Keratinocyte (primary cell): ENCODE data around the gene CHRNA1. TPM values are rescaled to one million over a fixed set of nuclear protein-coding genes. Genes with fewer than 3 reads are reported as not detected.

Experiments
- DNase-seq: peaks from one replicate; pipeline ENCODE4 v3.0.0-alpha.2; 2011; ENCODE audit warnings: low read depth, missing footprints, low spot score
- FAIRE-seq: peaks from 2 replicates; lab custom pipeline; 2011; peaks lifted over from hg19 to GRCh38; lab: Jason Lieb, UNC
- H2AFZ ChIP-seq: 2 replicates; pipeline ENCODE4 v1.6.0; 2012; ENCODE audit warnings: low read length, control low read depth, inconsistent platforms; ENCODE audit not compliant: control insufficient read depth
- H3K27ac ChIP-seq: 2 replicates; pipeline ENCODE4 v1.5.1; 2011; ENCODE audit warnings: low read length; ENCODE audit not compliant: control insufficient read depth, insufficient read depth
- H3K27me3 ChIP-seq: 3 replicates; pipeline ENCODE4 v1.6.0; 2011; ENCODE audit warnings: low read length; ENCODE audit not compliant: control insufficient read depth, insufficient read depth; ENCODE audit errors: extremely low read depth
- H3K36me3 ChIP-seq, 2 experiments: 2 replicates in 1 of 2; 3 replicates in 1 of 2; pipeline ENCODE4 v1.5.1; 2011; ENCODE audit warnings: low read length in 2 of 2, mild to moderate bottlenecking in 1 of 2; ENCODE audit not compliant: control insufficient read depth in 2 of 2, insufficient read depth in 2 of 2; ENCODE audit errors: extremely low read depth in 1 of 2
- H3K4me1 ChIP-seq: 3 replicates; pipeline ENCODE4 v1.5.1; 2011; ENCODE audit warnings: low read length; ENCODE audit not compliant: control insufficient read depth, insufficient read depth; ENCODE audit errors: extremely low read depth
- H3K4me2 ChIP-seq: 3 replicates; pipeline ENCODE4 v1.6.0; 2011; ENCODE audit warnings: low read depth, low read length; ENCODE audit not compliant: control insufficient read depth, insufficient read depth; ENCODE audit errors: extremely low read depth
- H3K4me3 ChIP-seq, 3 experiments: fragments of 200-600 bp in 1 of 3; sonication (generic) in 1 of 3; 2 replicates in 2 of 3; 3 replicates in 1 of 3; pipeline ENCODE4 v1.5.1; 2011 to 2016; ENCODE audit warnings: low read length in 3 of 3, mild to moderate bottlenecking in 3 of 3, control low read depth in 2 of 3, inconsistent platforms in 1 of 3, low read depth in 1 of 3, mixed read lengths in 1 of 3, mixed run types in 1 of 3, moderate library complexity in 1 of 3; ENCODE audit not compliant: control insufficient read depth in 2 of 3, insufficient read depth in 2 of 3; ENCODE audit errors: extremely low read depth in 1 of 3
- H3K79me2 ChIP-seq: 2 replicates; pipeline ENCODE4 v1.6.0; 2012; ENCODE audit warnings: low read length; ENCODE audit not compliant: control insufficient read depth, insufficient read depth
- H3K9ac ChIP-seq: 3 replicates; pipeline ENCODE4 v1.6.0; 2011; ENCODE audit warnings: low read length; ENCODE audit not compliant: control insufficient read depth, insufficient read depth; ENCODE audit errors: extremely low read depth
- H3K9me1 ChIP-seq: 3 replicates; pipeline ENCODE4 v1.6.0; 2011; ENCODE audit warnings: low read length; ENCODE audit not compliant: control insufficient read depth, insufficient read depth; ENCODE audit errors: extremely low read depth
- H3K9me3 ChIP-seq: 2 replicates; pipeline ENCODE4 v1.5.1; 2012; ENCODE audit warnings: low read depth, low read length; ENCODE audit not compliant: control insufficient read depth
- H4K20me1 ChIP-seq: 3 replicates; pipeline ENCODE4 v1.6.0; 2011; ENCODE audit warnings: low read length; ENCODE audit not compliant: control insufficient read depth, insufficient read depth; ENCODE audit errors: extremely low read depth
- EZH2 ChIP-seq: IDR thresholded peaks from one replicate; pipeline ENCODE4 v1.6.1; 2012; ENCODE audit warnings: inconsistent platforms, mild to moderate bottlenecking, low read length, moderate library complexity
- dilution Hi-C: fragments of 300-500 bp; cut with MboI; formaldehyde crosslinking; loops from one replicate; pipeline ENCODE4 v1.7.0; 2020; ENCODE audit warnings: low sequenced_read_pairs; ENCODE audit not compliant: extremely low pct_ligation_motif_present
- polyA plus RNA-seq, 5 experiments: library from polyadenylated mRNA; depleted of rRNA in 3 of 5; stranded (reverse) in 3 of 5; stranded (forward) in 1 of 5; unstranded in 1 of 5; fragments of >200 nt; gene quantifications; 1 replicate in 1 of 5; 2 replicates in 3 of 5; 3 replicates in 1 of 5; pipeline versions ENCODE4 v1.2.1 to v1.2.3, GENCODE V29; 2011 to 2012; ENCODE audit warnings: missing spikeins in 2 of 5, low read depth in 1 of 5, low replicate concordance in 1 of 5
- TF ChIP-seq, protein P1 (sequence below), 3 experiments: IDR thresholded peaks in 1 of 3; conservative IDR thresholded peaks in 1 of 3; optimal IDR thresholded peaks in 1 of 3; 2 replicates in 2 of 3; 3 replicates in 1 of 3; pipeline versions ENCODE3 to v1.5.1; 2011; ENCODE audit warnings: low read length in 3 of 3, mild to moderate bottlenecking in 3 of 3, moderate library complexity in 2 of 3, control low read depth in 1 of 3, inconsistent platforms in 1 of 3; ENCODE audit not compliant: insufficient read depth in 2 of 3; ENCODE audit errors: extremely low read depth in 1 of 3

CHRNA1 gene
- polyA plus RNA-seq, 1 donor (not counting 4 experiments of a cell fraction or from before 2014, with no cell fraction given): not detected

DNA sequence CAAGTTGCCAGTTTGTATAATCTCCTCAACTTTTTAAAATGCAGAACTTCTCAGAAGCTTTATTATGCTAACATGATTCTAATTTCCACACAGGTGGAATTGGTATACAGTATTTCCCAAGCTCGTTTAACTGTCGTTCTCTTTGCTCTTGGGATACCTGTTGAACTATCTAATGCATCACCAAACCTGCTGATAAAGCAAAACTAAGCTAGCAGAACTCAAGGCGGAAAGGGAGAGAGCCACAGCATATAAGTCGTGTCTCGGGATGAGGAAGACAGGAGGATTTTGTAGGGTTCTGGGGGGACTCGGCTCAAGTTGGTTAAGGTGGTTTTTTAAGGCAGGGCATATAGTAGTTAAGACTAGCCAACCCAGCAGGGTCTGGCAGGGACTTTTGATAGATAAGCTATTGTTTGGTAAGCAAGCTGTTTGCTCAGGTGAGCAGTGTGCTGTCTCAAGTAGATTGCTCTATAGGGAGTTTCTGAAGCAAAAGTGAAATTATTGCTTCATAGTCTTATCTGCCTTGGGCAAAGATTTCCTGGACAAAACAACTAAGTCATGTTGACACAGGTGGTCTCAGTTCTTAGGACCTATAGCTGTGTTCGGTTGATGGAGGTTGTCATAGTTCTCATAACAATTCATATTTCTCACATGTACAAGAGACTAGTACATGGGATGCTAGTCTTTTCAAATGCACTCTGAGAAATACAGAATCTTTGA is 28.2 kb upstream of the CHRNA1 start:
- no peaks in the 10 kb centered on the region for H3K27me3 ChIP-seq
- DNase-seq (no peak), FAIRE-seq (no peak)
- dilution Hi-C loops: no loop called here
- H3K4me3 ChIP-seq: no peak overlapping the region
- no peaks in the 10 kb centered on the region for H3K9me3 ChIP-seq
- H3K79me2 ChIP-seq: no peaks in the 10 kb centered on the region
- TF ChIP-seq, protein P1, sequence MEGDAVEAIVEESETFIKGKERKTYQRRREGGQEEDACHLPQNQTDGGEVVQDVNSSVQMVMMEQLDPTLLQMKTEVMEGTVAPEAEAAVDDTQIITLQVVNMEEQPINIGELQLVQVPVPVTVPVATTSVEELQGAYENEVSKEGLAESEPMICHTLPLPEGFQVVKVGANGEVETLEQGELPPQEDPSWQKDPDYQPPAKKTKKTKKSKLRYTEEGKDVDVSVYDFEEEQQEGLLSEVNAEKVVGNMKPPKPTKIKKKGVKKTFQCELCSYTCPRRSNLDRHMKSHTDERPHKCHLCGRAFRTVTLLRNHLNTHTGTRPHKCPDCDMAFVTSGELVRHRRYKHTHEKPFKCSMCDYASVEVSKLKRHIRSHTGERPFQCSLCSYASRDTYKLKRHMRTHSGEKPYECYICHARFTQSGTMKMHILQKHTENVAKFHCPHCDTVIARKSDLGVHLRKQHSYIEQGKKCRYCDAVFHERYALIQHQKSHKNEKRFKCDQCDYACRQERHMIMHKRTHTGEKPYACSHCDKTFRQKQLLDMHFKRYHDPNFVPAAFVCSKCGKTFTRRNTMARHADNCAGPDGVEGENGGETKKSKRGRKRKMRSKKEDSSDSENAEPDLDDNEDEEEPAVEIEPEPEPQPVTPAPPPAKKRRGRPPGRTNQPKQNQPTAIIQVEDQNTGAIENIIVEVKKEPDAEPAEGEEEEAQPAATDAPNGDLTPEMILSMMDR (optimal IDR thresholded peaks at IDR 0.05 in 1 of 3, IDR thresholded peaks at IDR 0.05 in 1 of 3, conservative IDR thresholded peaks at IDR 0.05 in 1 of 3; ENCODE audit: extremely low read depth in 1 of 3, insufficient read depth in 2 of 3, low read length in 3 of 3): no peak
- TF ChIP-seq EZH2: no peak
- H3K4me1 ChIP-seq: no peaks in the 10 kb centered on the region
- H3K4me2 ChIP-seq: no peak overlapping the region
- no peaks in the 10 kb centered on the region for H3K36me3 ChIP-seq
- H3K9ac ChIP-seq: no peak overlapping the region
- no peak overlapping the region for H2AFZ ChIP-seq
- H3K27ac ChIP-seq: no peak overlapping the region
- H4K20me1 ChIP-seq: no peaks in the 10 kb centered on the region
- H3K9me1 ChIP-seq: no peaks in the 10 kb centered on the region

DNA sequence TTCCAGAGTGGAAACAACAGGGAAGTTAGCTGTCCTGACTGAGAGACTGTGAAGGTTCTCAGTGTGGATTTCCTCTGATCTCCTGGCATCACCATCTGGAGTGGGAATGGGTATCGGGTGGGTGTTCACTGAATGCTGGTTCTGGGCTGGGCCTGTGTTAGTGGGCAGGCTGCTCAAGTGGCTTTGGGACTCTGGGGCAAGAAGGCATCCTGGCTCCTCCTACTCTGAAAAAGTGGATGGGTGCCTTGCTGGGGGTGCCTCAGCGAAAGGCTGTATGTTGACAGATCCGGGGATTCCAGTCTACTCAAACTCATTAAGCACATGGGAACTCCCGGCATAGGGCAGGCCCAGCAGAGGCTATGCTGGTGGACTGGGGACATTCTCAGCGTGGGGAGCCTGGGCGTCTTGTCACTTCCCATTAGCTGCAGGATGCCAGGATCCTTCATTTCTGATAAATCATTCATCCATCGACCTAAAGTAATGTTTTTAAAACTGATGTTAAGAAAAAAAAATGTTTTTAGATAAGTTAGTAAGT is 27.5 kb upstream of the CHRNA1 start:
- DNase-seq (no peak), FAIRE-seq (no peak)
- no peaks in the 10 kb centered on the region for H3K36me3 ChIP-seq
- no peak overlapping the region for H3K4me3 ChIP-seq
- no peaks in the 10 kb centered on the region for H3K9me3 ChIP-seq
- H2AFZ ChIP-seq: no peak overlapping the region
- H3K4me2 ChIP-seq: no peak overlapping the region
- no peaks in the 10 kb centered on the region for H4K20me1 ChIP-seq
- H3K9me1 ChIP-seq: no peaks in the 10 kb centered on the region
- no peak overlapping the region for H3K9ac ChIP-seq
- TF ChIP-seq, protein P1 (optimal IDR thresholded peaks at IDR 0.05 in 1 of 3, IDR thresholded peaks at IDR 0.05 in 1 of 3, conservative IDR thresholded peaks at IDR 0.05 in 1 of 3; ENCODE audit: extremely low read depth in 1 of 3, insufficient read depth in 2 of 3, low read length in 3 of 3): no peak
- no peak for TF ChIP-seq EZH2
- H3K4me1 ChIP-seq: no peaks in the 10 kb centered on the region
- H3K27me3 ChIP-seq: no peaks in the 10 kb centered on the region
- H3K27ac ChIP-seq: no peak overlapping the region
- dilution Hi-C loops: no loop called here
- H3K79me2 ChIP-seq: no peaks in the 10 kb centered on the region
